BE2C (cell line): ENCODE results near the gene ATP5F1B.

Source experiments
- DNase-seq: peaks from one replicate; pipeline ENCODE4 v3.0.0-alpha.2; 2020
- H3K27me3 ChIP-seq: fragments of 250-450 bp; sonication (Bioruptor Pico); 2 replicates; pipeline ENCODE4 v1.5.1; 2020; ENCODE audit warnings: mild to moderate bottlenecking
- H3K36me3 ChIP-seq: fragments of 250-450 bp; sonication (Bioruptor Pico); 2 replicates; pipeline ENCODE4 v1.5.1; 2020; ENCODE audit warnings: mild to moderate bottlenecking
- H3K4me1 ChIP-seq: fragments of 250-450 bp; sonication (Bioruptor Pico); 2 replicates; pipeline ENCODE4 v1.5.1; 2020
- H3K4me3 ChIP-seq: 2 replicates; pipeline ENCODE4 v1.5.1; 2011; ENCODE audit warnings: low read depth, low read length
- H3K9me3 ChIP-seq: fragments of 250-450 bp; sonication (Bioruptor Pico); 2 replicates; pipeline ENCODE4 v1.5.1; 2020
- TF ChIP-seq, protein P1 (sequence below): IDR thresholded peaks from 2 replicates; pipeline ENCODE4 v1.5.1; 2012; ENCODE audit warnings: mild to moderate bottlenecking, low read depth, low read length

ATP5F1B gene

DNA sequence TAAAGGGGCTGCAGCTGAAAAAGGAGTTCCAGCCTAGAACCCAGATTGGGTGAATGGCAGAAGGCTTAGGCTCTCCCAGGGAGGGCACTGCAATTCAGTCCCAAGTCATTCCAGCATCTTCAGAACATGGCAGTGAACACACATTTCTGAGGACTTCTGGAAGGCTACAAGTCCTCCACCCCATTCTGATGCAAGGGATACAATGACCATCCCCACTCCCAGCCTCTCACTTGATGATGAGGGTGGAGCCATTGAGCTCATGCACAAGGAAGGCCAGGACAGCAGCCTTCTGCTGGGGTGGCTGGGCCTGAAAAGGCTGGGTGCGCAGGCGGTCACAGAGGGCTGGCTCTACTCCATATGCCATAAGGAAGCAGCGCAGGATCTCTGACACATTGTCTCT lies 41.4 kb downstream of the ATP5F1B start:
- no peaks in the 10 kb centered on the region for H3K9me3 ChIP-seq
- H3K27me3 ChIP-seq = no peaks in the 10 kb centered on the region
- H3K36me3 ChIP-seq = peaks cover 87% of the 10 kb centered on the region
- TF ChIP-seq, protein P1, sequence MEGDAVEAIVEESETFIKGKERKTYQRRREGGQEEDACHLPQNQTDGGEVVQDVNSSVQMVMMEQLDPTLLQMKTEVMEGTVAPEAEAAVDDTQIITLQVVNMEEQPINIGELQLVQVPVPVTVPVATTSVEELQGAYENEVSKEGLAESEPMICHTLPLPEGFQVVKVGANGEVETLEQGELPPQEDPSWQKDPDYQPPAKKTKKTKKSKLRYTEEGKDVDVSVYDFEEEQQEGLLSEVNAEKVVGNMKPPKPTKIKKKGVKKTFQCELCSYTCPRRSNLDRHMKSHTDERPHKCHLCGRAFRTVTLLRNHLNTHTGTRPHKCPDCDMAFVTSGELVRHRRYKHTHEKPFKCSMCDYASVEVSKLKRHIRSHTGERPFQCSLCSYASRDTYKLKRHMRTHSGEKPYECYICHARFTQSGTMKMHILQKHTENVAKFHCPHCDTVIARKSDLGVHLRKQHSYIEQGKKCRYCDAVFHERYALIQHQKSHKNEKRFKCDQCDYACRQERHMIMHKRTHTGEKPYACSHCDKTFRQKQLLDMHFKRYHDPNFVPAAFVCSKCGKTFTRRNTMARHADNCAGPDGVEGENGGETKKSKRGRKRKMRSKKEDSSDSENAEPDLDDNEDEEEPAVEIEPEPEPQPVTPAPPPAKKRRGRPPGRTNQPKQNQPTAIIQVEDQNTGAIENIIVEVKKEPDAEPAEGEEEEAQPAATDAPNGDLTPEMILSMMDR = no peak
- DNase-seq = no peak
- no peaks in the 10 kb centered on the region for H3K4me1 ChIP-seq
- H3K4me3 ChIP-seq = no peak overlapping the region

DNA sequence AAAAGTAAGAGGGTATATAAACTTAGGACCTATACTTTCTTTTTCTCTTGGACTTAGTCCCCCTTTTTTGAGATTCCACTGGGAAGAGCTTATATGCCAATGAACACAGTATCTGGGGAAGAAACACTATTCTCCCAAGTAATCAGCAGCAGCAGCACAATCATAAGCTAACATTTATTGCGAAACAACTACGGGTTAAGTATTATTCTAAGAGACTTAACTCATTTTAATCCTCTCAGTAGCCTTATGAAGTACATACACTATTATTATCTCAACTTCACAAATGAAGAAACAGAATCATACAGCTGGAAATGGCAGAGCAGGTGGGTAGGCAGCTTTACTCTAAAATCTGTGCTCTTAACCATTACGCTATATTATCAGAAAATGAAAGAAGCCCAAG lies 43.5 kb downstream of the ATP5F1B start:
- TF ChIP-seq, protein P1 = no peak
- Histone ChIP-seq H3K27me3 (no peaks in the 10 kb centered on the region), H3K36me3 (peaks cover 86% of the 10 kb centered on the region), H3K4me3 (no peak overlapping the region), H3K9me3 (no peaks in the 10 kb centered on the region), H3K4me1 (no peaks in the 10 kb centered on the region)
- no peak for DNase-seq

DNA sequence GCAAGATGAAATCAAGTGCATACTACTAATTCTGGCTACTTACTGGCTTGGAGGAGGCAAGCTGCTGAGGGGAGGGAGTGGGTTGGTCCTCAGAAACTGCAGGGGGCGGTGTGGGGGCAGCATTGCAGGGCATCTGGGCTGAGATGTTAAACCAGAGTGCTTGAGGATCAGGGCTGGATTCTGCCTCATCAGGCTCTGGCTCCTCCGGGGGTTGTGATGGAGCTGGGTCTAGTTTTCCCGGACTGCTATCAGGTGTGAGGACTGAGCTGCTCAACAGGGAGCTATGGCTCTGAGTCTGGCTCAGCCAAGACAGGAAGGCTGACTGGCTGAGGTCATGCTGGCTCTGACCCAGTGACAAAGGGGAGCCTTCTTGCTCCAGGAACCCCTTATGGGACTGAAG lies 44.3 kb downstream of the ATP5F1B start:
- no peaks in the 10 kb centered on the region for H3K27me3 ChIP-seq
- H3K36me3 ChIP-seq = peaks cover 89% of the 10 kb centered on the region
- DNase-seq = peak; percentile 54
- H3K4me1 ChIP-seq = no peaks in the 10 kb centered on the region
- no peak overlapping the region for H3K4me3 ChIP-seq
- H3K9me3 ChIP-seq = no peaks in the 10 kb centered on the region
- TF ChIP-seq, protein P1 = peak; percentile 43

DNA sequence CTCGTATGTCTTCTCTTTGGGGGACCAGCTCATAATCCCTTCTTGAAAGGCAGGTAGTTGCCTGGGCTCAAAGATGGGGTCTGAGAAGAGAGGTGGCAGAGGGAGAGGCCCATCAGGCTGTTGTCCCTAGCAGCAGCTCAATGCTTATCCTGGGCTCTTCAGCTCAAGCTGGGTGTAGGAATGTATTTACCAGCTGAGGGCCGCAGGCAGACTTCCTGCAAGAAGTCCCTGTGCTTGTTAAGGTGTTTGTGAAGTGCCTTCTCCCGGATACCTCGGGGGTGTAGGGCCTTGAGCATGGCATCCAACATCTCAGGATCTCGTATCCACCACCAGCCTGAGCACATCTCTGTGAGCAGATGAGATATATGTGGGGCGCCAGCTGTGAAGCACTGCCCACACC lies 45.0 kb downstream of the ATP5F1B start:
- TF ChIP-seq, protein P1 = no peak
- H3K4me1 ChIP-seq = no peaks in the 10 kb centered on the region
- no peak overlapping the region for H3K4me3 ChIP-seq
- H3K27me3 ChIP-seq = no peaks in the 10 kb centered on the region
- peaks cover 84% of the 10 kb centered on the region for H3K36me3 ChIP-seq
- no peak for DNase-seq
- no peaks in the 10 kb centered on the region for H3K9me3 ChIP-seq

DNA sequence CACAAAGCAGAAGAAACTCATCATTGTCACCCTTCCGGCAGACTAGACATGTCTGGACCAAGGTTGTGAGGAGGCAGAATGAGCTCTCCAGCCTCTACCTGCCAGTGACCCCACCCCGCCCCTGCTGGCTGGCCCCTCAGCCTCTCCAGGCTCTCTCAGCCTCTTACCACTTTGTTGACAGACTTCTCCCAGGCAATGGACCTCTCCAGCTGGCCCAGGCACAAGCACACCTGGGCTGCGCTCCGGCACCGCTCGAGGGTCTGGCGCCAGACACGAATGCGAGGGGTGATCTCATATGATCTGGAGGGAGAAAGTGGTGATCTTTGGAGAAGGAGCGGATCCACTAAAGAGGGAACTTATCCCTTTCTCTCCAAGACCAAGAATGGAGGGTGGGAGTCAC lies 46.0 kb downstream of the ATP5F1B start:
- H3K27me3 ChIP-seq = no peaks in the 10 kb centered on the region
- TF ChIP-seq, protein P1 = no peak
- H3K4me3 ChIP-seq = no peak overlapping the region
- no peak for DNase-seq
- no peaks in the 10 kb centered on the region for H3K9me3 ChIP-seq
- H3K4me1 ChIP-seq = no peaks in the 10 kb centered on the region
- H3K36me3 ChIP-seq = peaks cover 78% of the 10 kb centered on the region

DNA sequence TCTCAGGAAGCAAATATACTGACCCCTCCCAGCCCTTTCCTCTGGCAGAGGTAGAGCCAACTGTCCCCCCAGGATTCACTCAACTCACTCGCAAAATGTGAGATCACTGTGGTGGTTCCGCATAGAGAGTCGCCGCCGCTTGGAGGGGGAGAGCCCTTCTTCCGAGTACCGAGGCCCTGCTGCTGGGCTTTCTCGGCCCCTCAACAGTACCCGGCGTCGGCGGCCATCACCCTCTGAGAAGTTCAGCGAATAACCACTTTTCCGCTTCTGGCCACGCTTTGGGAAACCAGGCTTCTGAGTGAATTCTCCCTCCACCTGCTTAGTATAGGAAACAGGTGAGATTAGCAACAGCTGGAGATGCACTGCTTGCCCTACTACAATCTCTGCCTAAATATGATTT lies 46.7 kb downstream of the ATP5F1B start:
- no peak for DNase-seq
- no peaks in the 10 kb centered on the region for H3K9me3 ChIP-seq
- peaks cover 5% of the 10 kb centered on the region for H3K4me1 ChIP-seq
- TF ChIP-seq, protein P1 = no peak
- H3K27me3 ChIP-seq = no peaks in the 10 kb centered on the region
- no peak overlapping the region for H3K4me3 ChIP-seq
- peaks cover 70% of the 10 kb centered on the region for H3K36me3 ChIP-seq
